HG03521 (cell line): ENCODE data around the gene PDE6D.

Source experiments
- ATAC-seq: cut with Tn5 transposase; IDR thresholded peaks from one replicate; pipeline ENCODE4 v1.9.1; 2021; ENCODE audit warnings: mild to moderate bottlenecking, moderate library complexity; ENCODE audit not compliant: unreplicated experiment

PDE6D gene

GRCh38 chr2:231685349-231686191, 95.5 kb downstream of the PDE6D start:
- no peak for ATAC-seq

- ATAC-seq, result no peak
Observed at GRCh38 chr2:231684314-231685223, 96.5 kb downstream of the PDE6D start.

- no peak for ATAC-seq
Observed at GRCh38 chr2:231683292-231684235, 97.5 kb downstream of the PDE6D start.

- no peak for ATAC-seq
Observed at GRCh38 chr2:231682603-231683291, 98.3 kb downstream of the PDE6D start.
